ENCODE measurements around the gene PDZD8. TPM values are rescaled to one million over a fixed set of nuclear protein-coding genes. Genes with fewer than 3 reads are reported as not detected.
"Not testable (repeated sequence)": the region's sequence is repeated elsewhere in the genome, so short reads cannot be mapped to it uniquely, and the experiment has no call there.

PDZD8 gene
- total RNA-seq, 1 donor from 2014 or later = 23.9 TPM

DNA sequence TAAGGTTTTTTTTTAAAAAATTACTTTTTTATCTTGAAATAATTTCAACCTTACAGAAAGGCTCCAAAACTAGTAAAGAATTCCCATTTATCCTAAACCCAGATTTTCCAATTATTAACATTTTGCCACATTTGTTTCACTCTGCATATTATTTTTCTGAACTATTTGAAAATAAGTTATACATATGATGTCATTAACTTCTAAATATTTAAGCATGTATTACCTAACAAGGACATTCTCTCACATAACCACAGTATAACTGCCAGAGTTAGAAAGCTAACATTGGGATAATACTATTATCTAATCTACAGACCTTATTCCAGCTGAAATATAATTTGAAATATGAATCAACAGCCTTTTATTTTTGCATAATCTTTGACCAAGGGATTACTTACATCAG, 68.6 kb downstream of the PDZD8 start:
- H3K4me3 ChIP-seq = no peak overlapping the region
- no peaks in the 10 kb centered on the region for H3K4me1 ChIP-seq
- no peaks in the 10 kb centered on the region for H3K36me3 ChIP-seq
- H3K27ac ChIP-seq (replicated peaks) = no peak overlapping the region
- no peaks in the 10 kb centered on the region for H3K27me3 ChIP-seq (ENCODE audit: low read depth)
- intact Hi-C loops (cut with micrococcal nuclease) = no loop called here
- H3K9me3 ChIP-seq (replicated peaks) = no peaks in the 10 kb centered on the region
- TF ChIP-seq, protein P1, sequence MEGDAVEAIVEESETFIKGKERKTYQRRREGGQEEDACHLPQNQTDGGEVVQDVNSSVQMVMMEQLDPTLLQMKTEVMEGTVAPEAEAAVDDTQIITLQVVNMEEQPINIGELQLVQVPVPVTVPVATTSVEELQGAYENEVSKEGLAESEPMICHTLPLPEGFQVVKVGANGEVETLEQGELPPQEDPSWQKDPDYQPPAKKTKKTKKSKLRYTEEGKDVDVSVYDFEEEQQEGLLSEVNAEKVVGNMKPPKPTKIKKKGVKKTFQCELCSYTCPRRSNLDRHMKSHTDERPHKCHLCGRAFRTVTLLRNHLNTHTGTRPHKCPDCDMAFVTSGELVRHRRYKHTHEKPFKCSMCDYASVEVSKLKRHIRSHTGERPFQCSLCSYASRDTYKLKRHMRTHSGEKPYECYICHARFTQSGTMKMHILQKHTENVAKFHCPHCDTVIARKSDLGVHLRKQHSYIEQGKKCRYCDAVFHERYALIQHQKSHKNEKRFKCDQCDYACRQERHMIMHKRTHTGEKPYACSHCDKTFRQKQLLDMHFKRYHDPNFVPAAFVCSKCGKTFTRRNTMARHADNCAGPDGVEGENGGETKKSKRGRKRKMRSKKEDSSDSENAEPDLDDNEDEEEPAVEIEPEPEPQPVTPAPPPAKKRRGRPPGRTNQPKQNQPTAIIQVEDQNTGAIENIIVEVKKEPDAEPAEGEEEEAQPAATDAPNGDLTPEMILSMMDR (IDR thresholded peaks at IDR 0.05; ENCODE audit: borderline replicate concordance) = no peak
- DNase-seq = no peak

DNA sequence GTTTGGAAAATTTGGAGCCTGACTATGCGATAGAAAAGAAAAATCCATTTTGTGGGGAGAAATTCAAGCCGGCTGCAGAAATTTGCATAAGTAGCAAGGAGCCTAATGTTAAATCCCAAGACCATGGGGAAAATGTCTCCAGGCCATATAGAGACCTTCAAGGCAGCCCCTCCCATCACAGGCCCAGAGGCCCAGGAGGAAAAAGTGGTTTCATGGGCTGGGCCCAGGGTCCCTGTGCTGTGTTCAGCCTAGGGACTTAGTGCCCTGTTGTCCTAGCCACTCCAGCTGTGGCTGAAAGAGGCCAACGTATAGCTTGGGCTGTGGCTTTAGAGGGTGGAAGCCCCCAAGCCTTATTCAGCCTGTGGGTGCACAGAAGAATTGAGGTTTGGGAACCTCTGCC, 71.8 kb downstream of the PDZD8 start:
- peaks cover 18% of the 10 kb centered on the region for H3K9me3 ChIP-seq (replicated peaks)
- H3K36me3 ChIP-seq; DNase-seq; intact Hi-C loops (cut with micrococcal nuclease); H3K27me3 ChIP-seq (ENCODE audit: low read depth); H3K4me3 ChIP-seq; H3K4me1 ChIP-seq; H3K27ac ChIP-seq (replicated peaks): not testable (repeated sequence)

DNA sequence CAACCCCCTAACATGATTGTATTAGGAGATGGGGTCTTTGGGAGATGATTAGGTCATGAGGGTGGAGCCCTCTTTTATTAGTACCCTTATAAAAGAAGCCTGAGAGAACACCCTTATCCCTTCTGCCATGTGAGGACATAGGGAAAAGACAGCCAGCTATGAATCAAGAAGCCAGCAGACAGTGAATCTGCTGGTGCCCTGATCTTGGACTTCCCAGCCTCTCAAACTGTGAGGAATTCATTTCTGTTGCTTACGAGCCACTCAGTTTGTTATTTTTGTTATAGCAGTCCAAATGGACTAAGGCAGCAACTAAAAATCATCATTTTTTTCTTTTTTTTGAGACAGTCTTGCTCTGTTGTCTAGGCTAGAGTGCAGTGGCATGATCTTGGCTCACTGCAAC, 74.6 kb downstream of the PDZD8 start:
- Histone ChIP-seq H3K27me3 (ENCODE audit: low read depth) (no peaks in the 10 kb centered on the region), H3K27ac (replicated peaks) (no peak overlapping the region), H3K36me3 (no peaks in the 10 kb centered on the region), H3K9me3 (replicated peaks) (peaks cover 18% of the 10 kb centered on the region), H3K4me1 (no peaks in the 10 kb centered on the region), H3K4me3 (no peak overlapping the region)
- TF ChIP-seq, protein P1 (IDR thresholded peaks at IDR 0.05; ENCODE audit: borderline replicate concordance) = no peak
- intact Hi-C loops (cut with micrococcal nuclease) = no loop called here
- no peak for DNase-seq

DNA sequence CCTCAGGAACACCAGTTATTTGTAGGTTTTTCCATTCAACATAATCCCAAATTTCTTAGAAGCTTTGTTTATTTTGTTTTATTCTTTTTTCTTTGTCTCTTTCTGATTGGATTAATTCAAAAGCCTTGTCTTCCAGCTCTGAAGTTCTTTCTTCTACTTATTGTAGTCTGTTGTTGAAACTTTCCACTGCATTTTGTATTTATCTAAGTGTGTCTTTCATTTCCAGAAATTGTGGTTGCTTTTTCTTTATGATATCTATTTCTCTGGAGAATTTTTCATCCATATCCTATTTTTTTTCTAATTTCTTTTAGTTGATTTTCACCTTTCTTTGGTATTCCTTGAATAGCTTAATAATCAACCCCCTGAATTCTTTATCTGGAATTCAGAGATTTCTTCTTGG, 75.8 kb downstream of the PDZD8 start:
- intact Hi-C loops (cut with micrococcal nuclease) = no loop called here
- Histone ChIP-seq H3K9me3 (replicated peaks) (peaks cover 18% of the 10 kb centered on the region), H3K27ac (replicated peaks) (no peak overlapping the region), H3K27me3 (ENCODE audit: low read depth) (no peaks in the 10 kb centered on the region), H3K4me1 (no peaks in the 10 kb centered on the region), H3K4me3 (no peak overlapping the region), H3K36me3 (no peaks in the 10 kb centered on the region)
- TF ChIP-seq, protein P1 (IDR thresholded peaks at IDR 0.05; ENCODE audit: borderline replicate concordance) = no peak
- no peak for DNase-seq

DNA sequence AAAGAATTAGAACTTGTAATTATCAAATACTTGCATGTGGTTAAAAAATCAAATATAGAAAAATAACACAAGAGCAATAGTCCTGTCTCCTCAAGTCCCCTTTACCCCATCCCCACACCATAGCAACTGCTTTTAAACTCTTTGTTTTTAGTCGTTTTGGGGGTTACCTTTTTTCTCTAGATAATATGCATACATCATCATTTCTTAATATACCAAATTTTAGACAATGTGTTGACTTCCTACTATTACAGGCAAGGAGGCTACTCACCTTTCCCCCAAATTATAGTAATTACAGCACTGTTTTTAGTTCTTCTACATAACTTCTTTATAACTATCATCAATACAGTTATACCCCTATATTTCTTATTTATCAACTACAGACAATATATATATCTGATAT, 77.0 kb downstream of the PDZD8 start:
- H3K27ac ChIP-seq (replicated peaks) = no peak overlapping the region
- TF ChIP-seq, protein P1 (IDR thresholded peaks at IDR 0.05; ENCODE audit: borderline replicate concordance) = no peak
- no peak for DNase-seq
- H3K36me3 ChIP-seq = no peaks in the 10 kb centered on the region
- no peaks in the 10 kb centered on the region for H3K27me3 ChIP-seq (ENCODE audit: low read depth)
- peaks cover 3% of the 10 kb centered on the region for H3K4me1 ChIP-seq
- intact Hi-C loops (cut with micrococcal nuclease) = no loop called here
- H3K4me3 ChIP-seq = no peak overlapping the region
- H3K9me3 ChIP-seq (replicated peaks) = peaks cover 18% of the 10 kb centered on the region

DNA sequence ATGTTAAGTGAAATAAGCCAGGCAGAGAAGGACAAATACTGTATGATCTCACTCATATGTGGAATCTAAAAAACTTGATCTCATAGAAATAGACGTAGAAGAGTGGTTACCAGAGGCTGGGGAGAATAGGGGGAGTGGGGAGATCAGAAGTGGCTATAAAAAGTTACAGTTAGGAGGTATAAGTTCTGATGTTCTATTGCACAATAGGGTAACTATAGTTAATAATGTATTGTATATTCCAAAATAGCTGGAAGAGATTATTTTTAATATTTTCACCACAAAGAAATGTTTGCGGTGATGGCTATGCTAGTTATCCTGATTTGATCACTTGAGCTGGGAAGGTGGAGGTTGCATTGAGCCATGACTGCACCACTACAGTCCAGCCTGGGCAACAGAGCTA, 80.5 kb downstream of the PDZD8 start:
- no peak overlapping the region for H3K4me3 ChIP-seq
- no peak overlapping the region for H3K27ac ChIP-seq (replicated peaks)
- H3K9me3 ChIP-seq (replicated peaks) = peaks cover 6% of the 10 kb centered on the region
- H3K4me1 ChIP-seq = peaks cover 4% of the 10 kb centered on the region
- no peaks in the 10 kb centered on the region for H3K27me3 ChIP-seq (ENCODE audit: low read depth)
- H3K36me3 ChIP-seq = peaks cover 2% of the 10 kb centered on the region
- DNase-seq = no peak
- TF ChIP-seq, protein P1 (IDR thresholded peaks at IDR 0.05; ENCODE audit: borderline replicate concordance) = no peak
- intact Hi-C loops (cut with micrococcal nuclease) = no loop called here

All from left ventricle myocardium inferior (tissue), 1 donor.